HepG2 (cell line): ENCODE measurements around the gene HELB. TPM values are rescaled to one million over a fixed set of nuclear protein-coding genes. Genes with fewer than 3 reads are reported as not detected.

Source experiments
- ATAC-seq: fragments of 200-7000 bp; cut with Tn5 transposase; 3 replicates; pipeline ENCODE4 v1.9.1; 2020; ENCODE audit warnings: mild to moderate bottlenecking, moderate library complexity
- BruUV-seq: library from RNA; stranded (reverse); fragments of 400-500 nt; replicated peaks from 2 replicates; lab custom pipeline; 2021; lab: Mats Ljungman, UMichigan
- CTCF ChIA-PET: fragments of 300-600 bp; formaldehyde crosslinking; extraction: SDS; loops from one replicate; lab custom pipeline; 2021; ENCODE audit warnings: low total read pairs, inconsistent platforms, low intra/inter-chr PET ratio; lab: Yijun Ruan, JAX
- POLR2A ChIA-PET: fragments of 350-600 bp; sonication (Branson Sonifier 250); formaldehyde crosslinking; loops from one replicate; lab custom pipeline; 2020; ENCODE audit warnings: antibody characterized with exemption, inconsistent platforms; lab: Yijun Ruan, JAX
- DNase-seq: peaks from one replicate; pipeline ENCODE4 v3.0.0-alpha.2; 2015; ENCODE audit warnings: low spot score
- FAIRE-seq: peaks from 3 replicates; lab custom pipeline; 2011; peaks lifted over from hg19 to GRCh38; lab: Jason Lieb, UNC
- H2AFZ ChIP-seq: one replicate; pipeline ENCODE4 v1.6.1; 2011; ENCODE audit warnings: low read length, inconsistent platforms
- H3K27ac ChIP-seq: fragments of 300-600 bp; 3 replicates; pipeline ENCODE4 v1.8.0; 2011; ENCODE audit warnings: mixed run types, mild to moderate bottlenecking, mixed read lengths, low read length, inconsistent platforms; ENCODE audit not compliant: insufficient read depth; ENCODE audit errors: extremely low read length
- H3K27me3 ChIP-seq, 2 experiments: fragments of 200-600 bp in 1 of 2; 2 replicates in 1 of 2; 3 replicates in 1 of 2; pipeline versions ENCODE4 v1.6.0 to v1.8.0; 2011; ENCODE audit warnings: low read length in 2 of 2, mild to moderate bottlenecking in 2 of 2, moderate library complexity in 2 of 2, inconsistent platforms in 1 of 2; ENCODE audit not compliant: insufficient read depth in 2 of 2, control insufficient read depth in 1 of 2
- H3K36me3 ChIP-seq, 2 experiments: fragments of 200-600 bp in 1 of 2; replicated peaks in 1 of 2; 2 replicates in 1 of 2; 3 replicates in 1 of 2; pipeline versions ENCODE4 v1.5.1 to v1.8.0; 2011; ENCODE audit warnings: low read length in 2 of 2, inconsistent platforms in 1 of 2; ENCODE audit not compliant: insufficient read depth in 2 of 2, control insufficient read depth in 1 of 2
- H3K4me1 ChIP-seq: 2 replicates; pipeline ENCODE4 v1.5.1; 2012; ENCODE audit warnings: low read length, inconsistent platforms; ENCODE audit not compliant: insufficient read depth
- H3K4me2 ChIP-seq: 2 replicates; pipeline ENCODE4 v1.6.0; 2011; ENCODE audit warnings: low read depth, low read length, inconsistent platforms
- H3K4me3 ChIP-seq, 3 experiments: fragments of 200-600 bp in 1 of 3; sonication (generic), shearing (Covaris generic) in 1 of 3; replicated peaks in 1 of 3; 2 replicates each; pipeline ENCODE4 v1.5.1; 2011 to 2016; ENCODE audit warnings: low read length in 3 of 3, inconsistent platforms in 2 of 3, low read depth in 2 of 3, mild to moderate bottlenecking in 2 of 3, control low read depth in 1 of 3, mixed read lengths in 1 of 3; ENCODE audit not compliant: insufficient read depth in 1 of 3
- H3K79me2 ChIP-seq: one replicate; pipeline ENCODE4 v1.6.1; 2011; ENCODE audit warnings: low read length, inconsistent platforms; ENCODE audit not compliant: insufficient read depth
- H3K9ac ChIP-seq: 2 replicates; pipeline ENCODE4 v1.6.0; 2011; ENCODE audit warnings: mild to moderate bottlenecking, low read depth, low read length, inconsistent platforms; ENCODE audit not compliant: insufficient read depth
- H3K9me3 ChIP-seq: 2 replicates; pipeline ENCODE4 v1.5.1; 2012; ENCODE audit warnings: mild to moderate bottlenecking, low read length
- H4K20me1 ChIP-seq: 2 replicates; pipeline ENCODE4 v1.6.0; 2011; ENCODE audit warnings: inconsistent platforms, mild to moderate bottlenecking, low read length, moderate library complexity; ENCODE audit not compliant: insufficient read depth
- ARID4A ChIP-seq: sonication (generic); formaldehyde crosslinking; IDR thresholded peaks from 2 replicates; pipeline ENCODE4 v1.5.0; 2020; ENCODE audit warnings: mild to moderate bottlenecking, missing genetic modification reagents, borderline replicate concordance
- CCDC6 ChIP-seq: sonication (generic); formaldehyde crosslinking; IDR thresholded peaks from 2 replicates; pipeline ENCODE4 v1.8.1; 2022; ENCODE audit warnings: mild to moderate bottlenecking, missing genetic modification reagents, moderate library complexity
- GPBP1L1 ChIP-seq: sonication (generic); formaldehyde crosslinking; IDR thresholded peaks from 2 replicates; pipeline ENCODE4 v1.5.0; 2020; ENCODE audit warnings: mild to moderate bottlenecking, missing genetic modification reagents
- KDM4B ChIP-seq: sonication (generic); formaldehyde crosslinking; IDR thresholded peaks from 2 replicates; pipeline ENCODE4 v1.4.0; 2020; ENCODE audit warnings: missing genetic modification reagents
- KIAA2018 ChIP-seq: sonication (generic); formaldehyde crosslinking; IDR thresholded peaks from 2 replicates; pipeline ENCODE4 v1.5.0; 2020; ENCODE audit warnings: mild to moderate bottlenecking, missing genetic modification reagents, borderline replicate concordance
- RBFOX2 ChIP-seq: fragments of 200-400 bp; formaldehyde crosslinking; IDR thresholded peaks from 2 replicates; pipeline ENCODE4 v1.6.1; 2017; ENCODE audit warnings: low read depth, mild to moderate bottlenecking, low read length
- ZNF496 ChIP-seq: sonication (generic); formaldehyde crosslinking; IDR thresholded peaks from 2 replicates; pipeline ENCODE4 v1.8.1; 2023; ENCODE audit warnings: mild to moderate bottlenecking, moderate library complexity, missing genetic modification reagents; ENCODE audit not compliant: insufficient replicate concordance
- WGBS: methylation state at CpG from one replicate; pipeline ENCODE4 v1.1.6; 2017; ENCODE audit warnings: low lambda C conversion rate; 5-methylcytosine and 5-hydroxymethylcytosine counted together
- in situ Hi-C: cut with HindIII; loops from 2 replicates; pipeline ENCODE4 v1.10.0; 2017; ENCODE audit warnings: low pct_unique_long_range_greater_than_20kb; ENCODE audit not compliant: extremely low pct_ligation_motif_present
- intact Hi-C: fragments of 100-400 bp; cut with micrococcal nuclease; formaldehyde crosslinking; loops from one replicate; pipeline ENCODE4 v1.10.0; 2022; ENCODE audit not compliant: unreplicated experiment
- polyA plus RNA-seq, 8 experiments: library from polyadenylated mRNA; depleted of rRNA in 3 of 8; stranded (reverse) in 7 of 8; unstranded in 1 of 8; fragments of >200 nt; fragmentation: Illumina TruSeq in 4 of 8; extraction: Trizol in 4 of 8; gene quantifications; 2 replicates each; pipeline versions ENCODE4 v1.2.1 to v1.2.3, GENCODE V29; 2011 to 2016; ENCODE audit warnings: low read depth in 4 of 8, missing spikeins in 1 of 8, mixed read lengths in 1 of 8; ENCODE audit not compliant: insufficient read depth in 1 of 8
- total RNA-seq, 5 experiments: library from RNA; depleted of rRNA; stranded (reverse); fragments of >200 nt; fragmentation: Illumina TruSeq; extraction: Trizol; gene quantifications; 2 replicates each; pipeline ENCODE4 v1.2.3, GENCODE V29; 2016; ENCODE audit warnings: low read depth in 1 of 5

Gene HELB
- total and polyA plus RNA-seq, 2 of the 13 experiments (the other 11 are each of a cell fraction or from before 2014, with no cell fraction given): 1.7 to 3.7 TPM

- WGBS: 84% methylated on average over 4 of the region's 4 CpGs
- no peaks in the 10 kb centered on the region for H3K27me3 ChIP-seq
- ATAC-seq (no peak), DNase-seq (no peak), FAIRE-seq (no peak)
- H3K36me3 ChIP-seq: peaks cover 0 to 6% of the 10 kb centered on the region in 2 experiments; a peak in 1 of 5 replicates
- no peak overlapping the region for H3K27ac ChIP-seq
- CTCF ChIA-PET: no interaction called here
- no peak overlapping the region for H3K4me2 ChIP-seq
- no peak overlapping the region for H2AFZ ChIP-seq
- no TSS peak for BruUV-seq
- POLR2A ChIA-PET: no interaction called here
- intact Hi-C loops (no loop called here), in situ Hi-C loops (no loop called here)
- no peaks in the 10 kb centered on the region; the same call in 1 of the 2 replicates for H4K20me1 ChIP-seq
- no peak overlapping the region for H3K4me3 ChIP-seq
- H3K4me1 ChIP-seq: no peaks in the 10 kb centered on the region
- H3K9ac ChIP-seq: no peak overlapping the region
- H3K79me2 ChIP-seq: no peaks in the 10 kb centered on the region
- no peaks in the 10 kb centered on the region for H3K9me3 ChIP-seq
- no peak for TF ChIP-seq KIAA2018
- TF ChIP-seq CCDC6 (CRISPR knock-in tag): no peak
- no peak for TF ChIP-seq GPBP1L1 (CRISPR knock-in tag)
- no peak for TF ChIP-seq RBFOX2
- TF ChIP-seq ARID4A (CRISPR knock-in tag): no peak
- no peak for TF ChIP-seq KDM4B
- TF ChIP-seq ZNF496 (CRISPR knock-in tag): no peak
Observed at GRCh38 chr12:66319266-66319954, 17.1 kb downstream of the HELB start.
